HG02571 (cell line): ENCODE measurements around the gene NR4A3.
"Not testable (repeated sequence)": the region's sequence is repeated elsewhere in the genome, so short reads cannot be mapped to it uniquely, and the experiment has no call there.

Source experiments
- ATAC-seq: cut with Tn5 transposase; IDR thresholded peaks from one replicate; pipeline ENCODE4 v1.9.1; 2021; ENCODE audit warnings: mild to moderate bottlenecking, moderate library complexity; ENCODE audit not compliant: unreplicated experiment

Gene NR4A3

DNA sequence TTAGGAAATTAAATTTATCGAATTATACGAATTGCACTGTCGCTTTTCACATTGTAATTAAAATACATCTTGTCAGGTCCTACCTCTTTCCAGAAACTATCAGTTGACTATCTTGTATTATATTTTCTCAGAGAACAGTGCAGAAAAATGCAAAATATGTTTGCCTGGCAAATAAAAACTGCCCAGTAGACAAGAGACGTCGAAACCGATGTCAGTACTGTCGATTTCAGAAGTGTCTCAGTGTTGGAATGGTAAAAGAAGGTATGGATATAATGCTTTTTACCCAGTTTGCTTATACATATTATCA is 10.8 kb downstream of the NR4A3 start:
- ATAC-seq, result no peak

DNA sequence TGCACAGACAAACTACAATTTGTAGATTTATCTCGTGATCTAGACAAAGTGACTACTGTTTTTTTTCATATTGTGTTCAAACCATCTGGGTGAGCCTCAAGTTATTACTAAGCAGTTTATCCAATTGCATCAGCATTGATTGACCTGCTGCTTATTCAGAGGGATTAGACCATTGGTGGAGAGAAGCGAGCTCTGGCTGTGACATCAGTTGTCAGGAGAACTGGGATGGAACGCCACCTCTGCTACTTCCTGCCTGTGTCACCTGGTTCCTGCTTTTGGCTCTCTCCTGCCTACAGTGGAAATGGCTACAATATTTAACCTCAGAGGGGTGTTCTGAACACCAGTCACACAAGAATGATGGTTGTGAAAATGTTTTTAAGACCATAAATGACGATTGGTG is 12.1 kb downstream of the NR4A3 start:
- ATAC-seq, result no peak

DNA sequence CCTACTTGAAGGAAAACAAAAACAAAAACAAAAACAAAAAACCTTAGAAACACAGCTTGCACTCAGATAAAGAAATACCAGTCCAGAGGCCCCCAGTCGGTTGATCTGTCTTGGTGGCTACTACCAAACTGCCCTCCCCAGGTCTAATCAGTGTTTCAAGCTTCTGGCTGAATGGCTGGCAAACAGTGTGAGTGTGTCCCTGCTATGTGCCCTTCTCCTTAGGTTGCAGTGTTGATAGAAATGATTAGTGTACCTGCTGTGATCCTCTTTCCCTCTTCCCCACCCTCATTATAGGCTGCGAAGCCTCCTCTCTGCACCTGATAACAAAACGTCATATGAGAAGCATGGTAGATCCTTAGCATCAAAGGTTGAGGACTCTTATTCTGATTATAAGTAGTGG is 12.8 kb downstream of the NR4A3 start:
- no peak for ATAC-seq

DNA sequence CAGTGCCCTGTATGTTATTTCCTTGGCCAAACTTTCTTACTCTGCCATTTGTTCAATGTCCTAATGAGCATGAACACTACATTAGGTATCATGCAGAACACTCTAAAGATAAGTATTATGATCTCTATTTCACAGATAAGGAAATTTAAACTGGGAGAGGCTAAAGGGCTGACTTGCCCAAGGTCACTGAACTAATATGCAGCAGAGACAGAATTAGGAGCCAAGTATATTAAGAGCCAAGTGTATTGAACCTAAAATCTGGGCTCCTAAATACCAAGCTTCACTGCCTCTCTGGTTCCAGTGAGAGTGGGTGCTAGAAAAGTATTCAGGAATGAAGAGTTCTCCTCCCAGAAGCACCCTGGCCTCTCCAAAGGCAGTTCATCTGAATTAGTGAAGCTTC is 13.5 kb downstream of the NR4A3 start:
- no peak for ATAC-seq

DNA sequence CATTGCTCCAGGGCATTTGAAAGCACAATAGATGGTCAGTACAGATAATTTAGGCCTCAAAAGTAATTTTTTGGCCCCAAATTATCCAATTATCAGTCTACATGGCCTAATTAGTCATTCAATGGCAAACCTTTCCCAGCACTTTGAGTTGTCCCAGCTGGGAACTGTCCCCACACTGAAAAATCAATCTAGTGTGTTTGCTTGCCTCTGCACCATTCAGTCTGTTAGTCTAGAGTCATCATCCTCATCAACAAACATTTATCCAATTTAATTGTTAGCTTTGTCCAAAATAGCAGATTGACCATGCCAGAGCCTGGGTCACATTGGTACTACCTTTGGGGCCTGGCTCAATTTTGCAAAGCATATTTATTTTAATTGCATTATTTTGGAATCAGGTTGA is 13.9 kb downstream of the NR4A3 start:
- no peak for ATAC-seq

DNA sequence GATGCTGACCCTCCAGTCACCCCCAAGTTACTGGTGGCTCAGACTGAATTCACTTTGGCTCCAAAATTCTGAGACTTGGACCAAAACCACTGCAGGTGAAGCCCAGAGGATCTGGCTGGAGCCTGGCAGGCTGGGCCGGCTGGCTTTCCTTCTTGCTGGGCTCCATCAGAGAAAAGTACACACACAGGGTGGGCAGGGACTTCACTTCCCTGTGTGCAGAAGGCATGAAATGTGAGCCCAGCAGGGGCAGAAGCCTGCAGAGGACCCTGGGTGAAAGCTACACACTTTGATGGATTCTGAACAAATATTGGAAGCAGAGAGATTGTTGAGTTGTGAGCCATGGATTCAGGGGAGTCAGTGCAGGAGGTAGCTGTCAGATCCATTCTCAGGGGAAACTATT is 18.4 kb downstream of the NR4A3 start:
- no peak for ATAC-seq

DNA sequence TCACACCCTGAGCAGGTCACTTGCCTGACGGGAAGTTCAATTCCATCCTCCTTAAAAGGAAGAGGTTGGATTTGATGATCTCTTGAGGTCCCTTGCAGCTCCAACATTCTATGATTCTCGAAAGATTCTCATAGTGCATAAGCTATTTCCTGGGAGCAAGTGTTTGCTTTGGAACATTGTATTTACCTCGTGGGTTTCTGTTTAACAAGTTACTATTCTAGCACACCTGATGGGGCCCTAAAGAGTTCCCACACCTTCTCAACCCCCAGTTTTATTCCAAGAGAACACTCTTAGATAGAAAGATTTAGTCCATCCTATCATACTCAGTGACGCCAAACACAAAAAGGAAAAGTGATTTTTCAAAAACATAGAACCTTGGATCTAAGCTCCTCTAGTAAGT is 23.4 kb downstream of the NR4A3 start:
- ATAC-seq, result no peak

DNA sequence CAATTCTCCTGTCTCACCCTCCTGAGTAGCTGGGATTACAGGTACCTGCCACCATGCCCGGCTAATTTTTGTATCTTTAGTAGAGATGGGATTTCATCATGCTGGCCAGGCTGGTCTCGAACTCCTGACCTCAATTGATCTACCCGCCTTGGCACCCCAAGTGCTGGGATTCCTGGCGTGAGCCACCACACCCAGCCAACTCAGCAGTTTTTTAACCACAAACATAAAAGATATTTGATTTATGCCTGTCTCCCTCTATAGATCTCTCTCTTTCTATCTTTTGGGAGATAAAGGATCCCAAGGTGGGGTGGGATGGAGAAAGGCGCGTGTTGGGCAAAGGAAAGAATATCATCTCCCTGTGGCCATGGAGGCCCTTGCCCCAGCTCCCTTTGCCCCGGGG is 26.8 kb downstream of the NR4A3 start:
- no peak for ATAC-seq

DNA sequence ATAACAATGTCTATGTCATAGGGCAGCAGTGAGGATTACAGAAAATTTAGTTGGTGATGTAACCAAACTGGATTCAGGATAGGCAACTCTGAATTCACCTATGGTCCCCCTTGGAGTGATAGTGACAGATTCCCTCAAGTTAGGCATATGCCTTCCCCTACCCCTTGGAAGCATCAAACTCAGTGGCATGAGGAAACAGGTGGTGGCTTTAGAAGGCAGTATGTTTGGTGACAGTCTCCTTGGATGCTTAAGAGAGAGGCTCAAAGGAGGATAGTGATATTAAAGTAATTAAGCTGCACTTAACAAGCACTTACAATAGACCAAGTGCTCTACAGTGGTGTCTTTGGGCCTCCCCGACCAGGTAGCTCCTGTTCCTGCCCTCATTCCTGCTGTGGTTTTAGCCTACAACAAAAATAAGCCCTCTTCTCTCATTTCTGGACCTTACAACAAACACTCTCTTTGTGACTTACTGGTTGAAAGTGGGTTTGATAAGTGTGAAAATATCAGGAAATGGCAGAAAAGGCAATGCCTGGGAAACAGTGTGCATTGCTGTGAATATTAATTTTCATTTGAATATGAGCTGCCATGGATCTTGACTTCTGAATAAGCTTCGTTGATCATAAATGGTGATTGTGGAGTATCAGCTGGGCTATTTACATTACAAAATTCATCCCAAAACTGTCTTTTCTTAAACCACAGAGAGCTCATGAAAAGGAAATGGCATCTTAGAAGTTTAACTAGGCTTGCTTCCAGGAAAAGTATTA is 29.2 kb downstream of the NR4A3 start:
- ATAC-seq, result no peak

DNA sequence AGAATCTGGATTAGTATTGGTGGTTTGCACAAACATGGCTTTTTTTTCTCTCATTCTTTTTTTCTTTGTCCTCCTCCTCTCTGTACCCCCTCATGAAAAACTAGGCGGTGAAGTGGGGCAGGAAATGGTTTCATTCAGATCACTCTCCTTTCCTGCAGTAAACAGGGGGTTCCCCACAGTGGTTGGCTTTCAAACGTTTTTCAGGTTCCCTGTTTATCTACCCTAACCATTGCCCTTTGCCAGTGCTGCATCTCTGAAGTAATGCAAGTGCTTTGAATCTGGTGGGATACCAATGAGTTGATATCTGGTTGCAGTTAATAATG is 29.8 kb downstream of the NR4A3 start:
- ATAC-seq, result peak; percentile 83

DNA sequence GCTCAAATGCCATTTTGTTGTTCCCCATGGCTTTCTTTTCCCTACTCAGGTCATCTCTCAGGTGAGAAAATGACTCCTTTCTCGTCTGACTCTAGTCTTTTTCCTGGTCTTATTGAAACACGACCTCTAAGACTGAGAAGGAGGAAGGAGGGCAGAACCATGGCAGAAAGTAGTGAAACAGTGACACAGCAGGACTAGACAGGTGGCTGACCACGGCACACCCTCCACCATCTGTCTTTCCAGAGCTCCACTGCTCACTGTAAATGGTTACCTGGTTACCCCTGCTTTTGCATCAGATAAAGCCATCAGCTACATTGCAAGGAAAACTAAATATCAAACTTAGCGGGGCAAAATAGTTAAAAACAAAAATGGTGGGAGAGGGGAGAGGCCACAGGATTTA is 30.9 kb downstream of the NR4A3 start:
- ATAC-seq, result peak; percentile 63

DNA sequence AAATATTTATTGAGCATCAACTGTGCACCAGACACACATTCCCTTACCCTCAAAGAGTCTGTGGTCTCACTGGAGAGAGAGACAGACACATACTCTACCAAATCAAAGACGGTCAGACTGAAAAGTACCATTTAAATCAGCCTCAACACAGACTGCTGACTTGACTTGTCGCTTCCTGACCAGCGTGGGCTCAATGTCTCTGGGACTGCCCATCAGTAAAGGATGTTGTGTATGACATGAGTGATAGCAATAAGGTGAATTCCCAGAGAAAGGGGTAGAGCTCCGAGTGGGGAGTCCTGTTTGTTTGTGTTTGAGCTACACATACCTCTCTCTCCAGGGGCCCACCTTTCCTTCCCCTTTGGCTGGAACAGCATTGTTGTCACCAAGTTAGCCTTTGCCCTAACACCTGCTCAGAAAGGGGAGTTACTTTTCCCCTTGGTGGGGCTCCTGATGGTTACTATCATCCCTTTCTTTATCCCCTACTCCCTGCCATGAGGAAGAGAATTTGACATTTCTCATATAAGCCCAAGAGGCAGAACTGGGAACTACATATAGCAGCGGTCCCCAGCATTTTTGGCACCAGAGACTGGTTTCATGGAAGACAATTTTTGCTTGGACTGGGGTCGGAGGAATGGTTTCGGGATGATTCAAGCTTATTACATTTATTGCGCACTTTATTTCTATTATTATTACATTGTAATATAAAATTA is 33.9 kb downstream of the NR4A3 start:
- no peak for ATAC-seq

DNA sequence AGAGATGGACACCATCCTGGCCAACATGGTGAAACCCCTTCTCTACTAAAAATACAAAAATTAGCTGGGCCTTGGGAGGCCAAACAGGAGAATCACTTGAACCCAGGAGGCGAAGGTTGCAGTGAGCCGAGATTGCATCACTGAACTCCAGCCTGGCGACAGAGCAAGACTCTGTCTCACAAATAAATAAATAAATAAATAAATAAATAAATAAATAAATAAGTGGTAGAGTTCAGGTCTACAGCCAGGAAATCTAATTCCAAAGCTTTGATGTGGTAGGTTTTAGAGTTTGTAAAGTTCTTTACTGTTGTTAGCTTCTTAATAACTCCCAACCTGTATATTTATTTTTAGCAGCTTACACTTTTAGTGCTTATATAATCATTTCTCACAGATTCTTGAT is 35.9 kb downstream of the NR4A3 start:
- not testable (repeated sequence) for ATAC-seq

DNA sequence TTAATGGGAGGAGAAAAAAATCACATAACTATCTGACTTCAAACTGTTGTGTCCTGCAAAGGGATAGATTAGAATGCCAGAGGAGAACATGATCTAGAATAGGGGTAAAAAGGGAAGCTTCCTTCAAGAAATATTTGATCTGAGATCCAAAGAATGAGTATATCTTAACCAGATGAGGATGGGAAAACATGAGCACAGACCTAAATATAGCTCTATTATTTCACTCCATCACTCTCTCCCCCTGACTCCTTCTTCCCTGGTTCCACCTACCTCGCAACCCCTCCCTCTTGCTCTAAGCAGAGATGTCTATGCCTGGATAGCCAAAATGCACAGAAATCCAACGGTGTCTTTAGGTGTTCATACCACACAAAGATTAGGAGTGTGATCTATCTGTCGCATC is 36.4 kb downstream of the NR4A3 start:
- ATAC-seq, result no peak

DNA sequence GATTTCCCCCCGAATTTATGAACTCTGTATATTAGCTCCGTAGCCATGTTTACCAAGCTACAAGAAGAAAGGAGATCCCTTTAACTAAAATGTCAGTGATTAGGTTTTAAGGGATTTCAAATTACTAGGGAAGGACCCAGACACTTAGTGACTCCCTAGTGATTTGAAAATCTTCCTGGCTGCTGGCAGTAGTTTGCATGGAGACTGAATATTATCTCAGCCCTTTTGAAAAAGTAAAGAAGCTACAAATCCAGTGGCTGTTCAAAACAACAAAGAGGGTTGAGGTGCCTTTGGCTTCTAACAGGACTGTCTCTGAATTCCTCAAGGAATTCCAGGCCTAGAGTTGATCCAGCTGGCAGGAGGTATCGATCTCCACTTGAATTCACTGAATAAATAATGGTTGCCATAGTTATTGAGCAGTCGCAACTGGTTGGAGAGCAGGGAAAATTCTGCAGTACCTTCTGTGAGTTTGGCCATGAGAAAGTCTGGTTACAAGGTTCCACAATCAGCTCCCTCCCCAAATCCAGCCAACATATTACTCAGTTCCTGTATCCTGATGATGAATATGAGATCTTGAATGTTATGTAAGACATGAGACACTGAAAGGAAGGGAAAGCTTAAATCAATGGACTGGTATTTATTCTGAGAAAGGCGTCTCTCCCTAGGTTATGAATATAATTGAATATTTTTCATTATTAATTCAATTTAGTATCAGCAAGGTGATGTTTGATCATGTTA is 37.7 kb downstream of the NR4A3 start:
- no peak for ATAC-seq

DNA sequence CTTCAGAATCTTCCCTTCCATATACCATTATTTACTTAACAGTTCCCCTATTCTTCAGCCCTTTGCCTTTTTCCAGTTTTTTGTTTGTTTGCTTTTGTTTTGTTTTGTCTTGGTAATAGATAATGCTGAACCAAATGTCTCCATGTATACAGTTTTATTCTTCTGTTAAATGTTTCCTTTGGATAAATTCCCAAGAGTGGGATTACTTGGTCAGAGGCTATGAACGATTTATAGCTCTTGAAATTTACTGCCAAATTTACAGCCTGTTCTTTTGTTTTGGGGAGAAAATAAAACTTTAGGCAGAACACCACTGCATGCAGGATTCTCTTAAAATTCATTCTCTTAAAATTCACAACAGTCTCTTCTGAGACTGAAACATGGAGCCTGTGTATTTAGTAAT is 38.6 kb downstream of the NR4A3 start:
- ATAC-seq, result no peak

DNA sequence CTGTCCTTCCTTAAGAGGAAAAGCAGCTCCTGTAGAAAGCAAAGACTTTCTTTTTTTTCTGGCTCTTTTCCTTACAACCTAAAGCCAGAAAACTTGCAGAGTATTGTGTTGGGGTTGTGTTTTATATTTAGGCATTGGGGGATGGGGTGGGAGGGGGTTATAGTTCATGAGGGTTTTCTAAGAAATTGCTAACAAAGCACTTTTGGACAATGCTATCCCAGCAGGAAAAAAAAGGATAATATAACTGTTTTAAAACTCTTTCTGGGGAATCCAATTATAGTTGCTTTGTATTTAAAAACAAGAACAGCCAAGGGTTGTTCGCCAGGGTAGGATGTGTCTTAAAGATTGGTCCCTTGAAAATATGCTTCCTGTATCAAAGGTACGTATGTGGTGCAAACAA is 42.3 kb downstream of the NR4A3 start:
- ATAC-seq, result no peak

DNA sequence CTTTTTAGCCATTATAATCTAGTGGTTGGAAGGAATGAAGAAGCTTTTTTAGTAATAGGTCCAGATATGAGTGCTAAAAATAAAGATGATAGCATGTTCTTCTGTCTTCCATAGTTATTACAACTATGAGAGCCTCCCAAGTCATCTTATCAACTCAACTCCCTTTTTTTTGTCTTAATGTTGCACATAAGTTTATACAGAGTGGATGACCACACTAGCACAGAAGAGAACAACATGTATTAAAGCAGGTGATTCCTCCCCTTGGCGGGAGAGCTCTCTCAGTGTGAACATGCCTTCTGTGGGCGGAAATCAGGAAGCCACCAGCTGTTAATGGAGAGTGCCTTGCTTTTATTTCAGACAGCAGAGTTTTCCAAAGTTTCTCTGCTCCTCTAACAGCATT is 44.7 kb downstream of the NR4A3 start:
- no peak for ATAC-seq

DNA sequence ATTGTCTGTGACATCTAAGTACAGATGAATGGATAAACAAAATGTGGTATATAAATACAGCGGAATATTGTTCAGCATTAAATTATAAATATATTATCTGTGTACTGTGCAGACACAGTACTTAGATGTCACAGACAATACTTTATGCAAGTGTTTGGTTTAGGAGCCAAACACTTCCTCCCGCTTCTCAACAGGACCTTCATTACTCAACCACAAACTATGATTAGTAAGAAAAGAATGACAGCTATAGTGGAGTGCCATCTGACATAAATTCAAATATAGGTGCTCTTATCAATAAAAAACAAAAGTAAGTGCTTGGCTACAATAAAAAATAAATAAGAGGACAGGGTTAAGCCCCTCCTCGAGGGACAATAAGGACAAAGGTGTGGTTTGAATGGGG is 45.9 kb downstream of the NR4A3 start:
- ATAC-seq, result no peak

DNA sequence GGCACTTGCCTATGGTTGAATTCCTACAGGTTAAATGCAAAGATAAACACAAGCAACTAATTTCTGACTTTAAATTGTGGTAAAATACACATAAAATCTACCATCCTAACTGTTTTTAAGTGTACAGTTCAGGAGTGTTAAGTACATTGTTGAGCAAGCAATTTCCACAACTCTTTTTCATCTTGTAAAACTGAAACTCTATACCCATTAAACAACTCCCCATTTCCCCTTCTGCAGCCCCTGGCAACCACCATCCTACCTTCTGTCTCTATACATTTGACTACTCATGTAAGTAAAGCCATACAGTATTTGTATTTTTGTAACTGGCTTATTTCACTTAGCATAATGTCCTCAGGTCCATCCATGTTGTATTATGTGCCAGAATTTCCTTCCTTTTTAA is 46.3 kb downstream of the NR4A3 start:
- peak; percentile 58 for ATAC-seq

DNA sequence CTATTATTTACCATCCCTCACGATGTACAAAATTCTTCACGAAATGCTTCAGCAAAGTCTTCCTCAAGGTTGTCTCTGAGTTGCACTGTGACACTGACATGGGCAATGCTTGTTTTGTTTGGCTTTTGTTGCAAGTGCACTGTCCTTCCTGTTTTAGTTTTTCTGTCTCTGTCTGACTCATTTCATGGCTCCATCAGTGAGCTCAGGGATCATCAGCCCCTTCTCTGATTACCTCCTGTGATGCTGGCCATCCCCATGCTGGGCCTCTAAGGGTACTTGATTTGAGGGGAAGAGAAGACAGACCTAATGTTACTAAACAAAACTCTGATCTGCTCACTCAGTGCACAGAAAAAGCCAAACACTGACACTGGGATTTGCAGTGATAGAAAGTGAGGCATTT is 47.2 kb downstream of the NR4A3 start:
- no peak for ATAC-seq

DNA sequence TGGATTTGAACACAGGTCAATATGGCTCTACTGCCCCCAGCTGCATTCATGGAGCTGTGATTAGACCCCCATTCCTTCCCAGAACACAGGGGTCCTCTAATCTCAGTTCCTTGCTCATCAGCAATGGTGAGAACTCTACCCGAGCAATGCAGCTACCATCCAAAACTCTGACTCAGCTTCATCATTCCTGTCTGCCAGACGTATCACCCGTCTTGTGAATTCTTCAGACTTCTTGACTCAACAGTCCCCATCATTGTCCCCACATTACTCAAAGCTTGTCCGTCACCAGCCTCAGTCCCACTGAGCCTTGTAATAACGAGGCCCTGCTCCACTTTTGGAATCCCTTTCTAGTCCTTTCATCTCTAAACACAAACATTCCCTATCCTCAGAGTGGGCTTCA is 48.4 kb downstream of the NR4A3 start:
- no peak for ATAC-seq
